Cardiac muscle cell (in vitro differentiated cells and primary cell): ENCODE results near the gene FGF7. TPM values are rescaled to one million over a fixed set of nuclear protein-coding genes. Genes with fewer than 3 reads are reported as not detected.

Source experiments
- DNase-seq, 2 donors: peaks; one replicate each; pipeline versions ENCODE4 v3.0.0 to v3.0.0-alpha.2; 2010 to 2017; ENCODE audit warnings: low read depth in 1 of 2, low spot score in 1 of 2
- H3K27ac ChIP-seq: fragments of 200-600 bp; sonication (generic); 2 replicates; pipeline ENCODE4 v1.5.1; 2016
- H3K27me3 ChIP-seq: fragments of 200-600 bp; sonication (generic); 2 replicates; pipeline ENCODE4 v1.6.0; 2016; ENCODE audit warnings: control low read depth
- H3K36me3 ChIP-seq: fragments of 200-600 bp; sonication (generic); 2 replicates; pipeline ENCODE4 v1.5.1; 2016; ENCODE audit warnings: control low read depth
- H3K4me1 ChIP-seq: fragments of 200-600 bp; sonication (generic); 2 replicates; pipeline ENCODE4 v1.8.1; 2017; ENCODE audit warnings: low read depth, mild to moderate bottlenecking, mixed run types
- H3K4me3 ChIP-seq: fragments of 200-600 bp; sonication (generic); 2 replicates; pipeline ENCODE4 v1.5.1; 2016; ENCODE audit warnings: mild to moderate bottlenecking
- H3K9me3 ChIP-seq: fragments of 200-600 bp; sonication (generic); 2 replicates; pipeline ENCODE4 v1.5.1; 2017; ENCODE audit warnings: low read depth, mild to moderate bottlenecking, control low read depth
- polyA plus RNA-seq: library from polyadenylated mRNA; unstranded; fragments of >200 nt; fragmentation: Nextera tagmentation; extraction: Ambion mirVana; gene quantifications from 2 replicates; pipeline ENCODE4 v1.2.1, GENCODE V29; 2016
- total RNA-seq: library from RNA; depleted of rRNA; stranded (reverse); fragments of >200 nt; gene quantifications from 2 replicates; pipeline ENCODE4 v1.2.3, GENCODE V29; 2016
- TF ChIP-seq, protein P1 (sequence below): IDR thresholded peaks from 2 replicates; pipeline ENCODE4 v1.5.1; 2012; ENCODE audit warnings: low read depth, mild to moderate bottlenecking, low read length

FGF7 gene
- total and polyA plus RNA-seq, 2 experiments from 2014 or later: 3.8 to 6.2 TPM

DNA sequence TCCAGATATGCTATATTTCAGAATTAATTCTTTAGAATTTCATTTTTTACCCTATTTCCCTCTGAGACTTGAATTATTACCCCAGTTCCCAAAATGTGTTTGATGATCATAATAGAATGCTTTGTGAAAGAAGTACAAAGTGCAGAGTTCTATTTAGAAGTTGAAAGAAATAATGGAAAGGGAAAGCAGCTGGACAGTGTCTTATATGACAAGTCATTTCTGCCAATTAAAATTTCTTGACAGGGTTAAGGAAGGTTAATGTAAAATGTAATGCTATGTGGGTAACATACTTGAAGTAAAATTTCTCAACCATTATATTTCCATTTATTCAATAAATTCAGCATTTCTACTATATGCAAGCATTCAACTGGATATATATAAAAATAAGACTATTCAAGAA, 33.1 kb downstream of the FGF7 start:
- Histone ChIP-seq H3K4me1 (peaks cover 4% of the 10 kb centered on the region), H3K4me3 (no peak overlapping the region), H3K36me3 (no peaks in the 10 kb centered on the region), H3K27me3 (no peaks in the 10 kb centered on the region), H3K9me3 (no peaks in the 10 kb centered on the region), H3K27ac (no peak overlapping the region)
- TF ChIP-seq, protein P1, sequence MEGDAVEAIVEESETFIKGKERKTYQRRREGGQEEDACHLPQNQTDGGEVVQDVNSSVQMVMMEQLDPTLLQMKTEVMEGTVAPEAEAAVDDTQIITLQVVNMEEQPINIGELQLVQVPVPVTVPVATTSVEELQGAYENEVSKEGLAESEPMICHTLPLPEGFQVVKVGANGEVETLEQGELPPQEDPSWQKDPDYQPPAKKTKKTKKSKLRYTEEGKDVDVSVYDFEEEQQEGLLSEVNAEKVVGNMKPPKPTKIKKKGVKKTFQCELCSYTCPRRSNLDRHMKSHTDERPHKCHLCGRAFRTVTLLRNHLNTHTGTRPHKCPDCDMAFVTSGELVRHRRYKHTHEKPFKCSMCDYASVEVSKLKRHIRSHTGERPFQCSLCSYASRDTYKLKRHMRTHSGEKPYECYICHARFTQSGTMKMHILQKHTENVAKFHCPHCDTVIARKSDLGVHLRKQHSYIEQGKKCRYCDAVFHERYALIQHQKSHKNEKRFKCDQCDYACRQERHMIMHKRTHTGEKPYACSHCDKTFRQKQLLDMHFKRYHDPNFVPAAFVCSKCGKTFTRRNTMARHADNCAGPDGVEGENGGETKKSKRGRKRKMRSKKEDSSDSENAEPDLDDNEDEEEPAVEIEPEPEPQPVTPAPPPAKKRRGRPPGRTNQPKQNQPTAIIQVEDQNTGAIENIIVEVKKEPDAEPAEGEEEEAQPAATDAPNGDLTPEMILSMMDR: no peak
- DNase-seq: no peak

DNA sequence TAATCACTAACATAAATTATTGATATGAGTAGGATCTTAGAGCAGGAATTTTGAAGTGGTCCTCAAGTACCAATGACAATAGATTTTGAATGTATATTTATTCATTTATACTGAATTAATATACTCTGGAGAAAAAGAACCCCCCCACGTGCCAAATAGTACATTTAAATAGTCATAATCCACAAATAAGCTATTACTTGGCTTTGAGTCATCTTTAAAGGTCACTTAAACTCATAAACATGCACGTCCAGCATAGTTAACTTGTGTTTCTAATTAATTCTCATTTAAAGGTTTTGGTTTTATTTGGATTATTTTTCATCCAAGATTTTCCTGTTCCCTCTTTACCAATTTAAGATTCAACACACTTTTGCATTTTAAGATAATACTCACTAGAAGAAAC, 35.1 kb downstream of the FGF7 start:
- no peaks in the 10 kb centered on the region for H3K27me3 ChIP-seq
- no peak overlapping the region for H3K27ac ChIP-seq
- H3K36me3 ChIP-seq: no peaks in the 10 kb centered on the region
- no peak for DNase-seq
- H3K4me1 ChIP-seq: peaks cover 4% of the 10 kb centered on the region
- no peaks in the 10 kb centered on the region for H3K9me3 ChIP-seq
- no peak overlapping the region for H3K4me3 ChIP-seq
- TF ChIP-seq, protein P1: no peak

DNA sequence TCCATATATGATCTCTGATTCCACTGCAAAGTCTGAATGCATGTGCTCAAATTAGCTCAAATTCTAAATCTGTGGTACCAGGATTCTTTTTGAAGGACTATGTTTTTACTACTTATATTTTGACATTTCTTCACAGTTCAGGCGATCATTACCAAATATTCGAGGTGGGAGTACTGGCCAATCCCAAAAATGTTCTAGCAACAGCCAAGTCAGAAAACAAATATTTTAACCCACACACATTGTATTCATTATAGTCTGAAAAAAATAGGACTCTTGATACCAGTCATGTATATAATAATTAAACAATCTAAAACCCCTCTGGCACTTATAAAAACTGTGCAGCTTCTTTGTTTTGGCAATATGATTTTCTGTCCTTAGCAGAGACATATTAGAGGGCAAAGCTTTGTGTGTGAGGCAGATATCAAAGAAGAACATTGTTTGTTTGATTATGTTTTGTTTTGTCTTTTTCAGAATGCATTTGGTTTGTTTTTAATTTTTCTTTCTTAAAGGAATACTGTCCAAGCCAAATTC, 37.4 kb downstream of the FGF7 start:
- Histone ChIP-seq H3K9me3 (no peaks in the 10 kb centered on the region), H3K27me3 (no peaks in the 10 kb centered on the region), H3K4me1 (peaks cover 4% of the 10 kb centered on the region), H3K4me3 (no peak overlapping the region), H3K27ac (no peak overlapping the region), H3K36me3 (no peaks in the 10 kb centered on the region)
- no peak for DNase-seq
- TF ChIP-seq, protein P1: no peak

DNA sequence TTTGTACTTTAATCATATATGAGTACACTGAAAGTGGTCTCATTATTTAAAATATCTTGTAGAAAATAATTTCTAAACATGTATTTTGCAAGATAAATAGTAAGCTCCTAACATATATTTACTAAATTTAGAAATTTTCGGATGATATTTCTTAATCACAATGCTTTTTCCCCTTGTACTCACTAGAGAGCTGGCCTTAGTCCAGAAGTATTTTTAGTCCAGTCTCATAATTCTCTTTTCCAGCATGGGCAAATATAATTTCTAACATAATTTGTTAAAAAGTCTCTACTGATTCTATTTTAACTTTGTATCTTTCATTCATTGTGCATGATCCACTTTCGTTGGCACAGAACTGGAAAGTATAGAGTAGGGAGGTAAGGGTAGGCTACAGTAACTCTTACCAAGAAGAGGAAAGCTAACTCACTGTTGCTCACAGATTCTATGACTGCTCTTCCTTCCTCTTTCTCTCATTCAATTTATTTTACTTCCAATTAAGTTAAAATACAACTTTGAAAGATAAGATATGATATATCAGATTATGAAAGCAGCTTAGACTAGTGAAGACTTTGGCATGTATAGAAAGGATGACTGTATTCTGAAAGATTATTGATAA, 39.3 kb downstream of the FGF7 start:
- Histone ChIP-seq H3K4me3 (no peak overlapping the region), H3K4me1 (no peaks in the 10 kb centered on the region), H3K36me3 (no peaks in the 10 kb centered on the region), H3K27ac (no peak overlapping the region), H3K27me3 (no peaks in the 10 kb centered on the region), H3K9me3 (no peaks in the 10 kb centered on the region)
- no peak for DNase-seq
- TF ChIP-seq, protein P1: no peak

DNA sequence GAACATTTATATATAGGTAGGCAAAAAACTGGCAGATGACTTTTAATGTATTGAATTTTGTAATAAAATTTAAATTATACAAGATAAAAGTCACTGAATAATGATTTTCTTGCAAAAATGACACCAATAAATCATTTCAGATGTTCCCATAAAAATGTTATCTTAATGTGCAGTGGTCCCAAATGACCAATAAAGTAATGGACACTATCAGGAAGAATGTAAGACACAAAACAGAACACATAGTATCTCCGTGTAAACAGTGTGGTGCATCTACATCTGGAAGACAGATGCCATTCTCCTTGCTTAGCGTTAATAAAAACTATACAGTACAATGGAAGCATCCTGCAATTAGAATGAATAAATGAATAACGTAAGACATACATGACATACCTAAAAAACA, 41.5 kb downstream of the FGF7 start:
- no peaks in the 10 kb centered on the region for H3K27me3 ChIP-seq
- no peak for DNase-seq
- no peaks in the 10 kb centered on the region for H3K36me3 ChIP-seq
- no peaks in the 10 kb centered on the region for H3K9me3 ChIP-seq
- H3K4me3 ChIP-seq: no peak overlapping the region
- H3K4me1 ChIP-seq: no peaks in the 10 kb centered on the region
- TF ChIP-seq, protein P1: no peak
- H3K27ac ChIP-seq: no peak overlapping the region
